Trophoblast cell (in vitro differentiated cells and primary cell): Measurements from ENCODE around the gene AGAP1.
A peak's percentile ranks its signal among the peaks of the same experiment; 100 is the strongest.

Experiments
- DNase-seq, 2 donors: peaks; one replicate each; pipeline ENCODE4 v3.0.0-alpha.2; 2016
- H2AFZ ChIP-seq: 2 replicates; pipeline ENCODE4 v1.6.1; 2013; ENCODE audit warnings: low read length, moderate library complexity, mild to moderate bottlenecking; ENCODE audit not compliant: insufficient read depth, poor library complexity
- H2AK5ac ChIP-seq: 2 replicates; pipeline ENCODE4 v1.6.1; 2013; ENCODE audit warnings: mild to moderate bottlenecking, low read length
- H2BK120ac ChIP-seq: 2 replicates; pipeline ENCODE4 v1.6.1; 2013; ENCODE audit warnings: low read length, mild to moderate bottlenecking, moderate library complexity; ENCODE audit not compliant: insufficient read depth, poor library complexity
- H2BK12ac ChIP-seq: 2 replicates; pipeline ENCODE4 v1.6.1; 2013; ENCODE audit warnings: mild to moderate bottlenecking, low read length, moderate library complexity
- H2BK5ac ChIP-seq: 2 replicates; pipeline ENCODE4 v1.6.1; 2013; ENCODE audit warnings: low read length, low read depth, moderate library complexity, mild to moderate bottlenecking; ENCODE audit not compliant: poor library complexity
- H3K14ac ChIP-seq: 2 replicates; pipeline ENCODE4 v1.6.1; 2013; ENCODE audit warnings: mild to moderate bottlenecking, low read length
- H3K18ac ChIP-seq: 2 replicates; pipeline ENCODE4 v1.6.1; 2013; ENCODE audit warnings: mild to moderate bottlenecking, low read length
- H3K23ac ChIP-seq: 2 replicates; pipeline ENCODE4 v1.6.1; 2013; ENCODE audit warnings: low read length
- H3K27ac ChIP-seq: 2 replicates; pipeline ENCODE4 v1.5.1; 2013; ENCODE audit warnings: low read depth, mild to moderate bottlenecking, inconsistent platforms, low read length, moderate library complexity
- H3K27me3 ChIP-seq: 2 replicates; pipeline ENCODE4 v1.6.1; 2013; ENCODE audit warnings: inconsistent platforms, mild to moderate bottlenecking, low read length, moderate library complexity; ENCODE audit not compliant: insufficient read depth
- H3K36me3 ChIP-seq, 2 experiments: 1 replicate in 1 of 2; 2 replicates in 1 of 2; pipeline ENCODE4 v1.6.1; 2013; ENCODE audit warnings: low read length in 2 of 2, mild to moderate bottlenecking in 2 of 2, moderate library complexity in 1 of 2; ENCODE audit not compliant: insufficient read depth in 2 of 2, control insufficient read depth in 1 of 2
- H3K4ac ChIP-seq: 2 replicates; pipeline ENCODE4 v1.6.1; 2013; ENCODE audit warnings: low read depth, mild to moderate bottlenecking, low read length, moderate library complexity
- H3K4me1 ChIP-seq, 2 experiments: 1 replicate in 1 of 2; 2 replicates in 1 of 2; pipeline ENCODE4 v1.6.1; 2013; ENCODE audit warnings: low read length in 2 of 2, mild to moderate bottlenecking in 2 of 2, moderate library complexity in 1 of 2; ENCODE audit not compliant: insufficient read depth in 2 of 2, control insufficient read depth in 1 of 2
- H3K4me2 ChIP-seq: 2 replicates; pipeline ENCODE4 v1.6.1; 2013; ENCODE audit warnings: inconsistent platforms, mild to moderate bottlenecking, low read length, moderate library complexity
- H3K4me3 ChIP-seq: 2 replicates; pipeline ENCODE4 v1.5.1; 2013; ENCODE audit warnings: mild to moderate bottlenecking, low read depth, low read length, inconsistent platforms
- H3K79me1 ChIP-seq: one replicate; pipeline ENCODE4 v1.6.1; 2013; ENCODE audit warnings: low read length
- H3K79me2 ChIP-seq: 2 replicates; pipeline ENCODE4 v1.6.1; 2013; ENCODE audit warnings: low read length, mild to moderate bottlenecking; ENCODE audit not compliant: control insufficient read depth, insufficient read depth, poor library complexity
- H3K9ac ChIP-seq: 2 replicates; pipeline ENCODE4 v1.6.1; 2013; ENCODE audit warnings: mild to moderate bottlenecking, low read length
- H3K9me3 ChIP-seq: 2 replicates; pipeline ENCODE4 v1.6.1; 2013; ENCODE audit warnings: low read depth, mild to moderate bottlenecking, control low read depth, inconsistent platforms, low read length; ENCODE audit not compliant: insufficient read depth
- H4K12ac ChIP-seq: 2 replicates; pipeline ENCODE4 v1.6.1; 2013; ENCODE audit warnings: low read depth, mild to moderate bottlenecking, low read length, moderate library complexity
- H4K8ac ChIP-seq: 2 replicates; pipeline ENCODE4 v1.6.1; 2013; ENCODE audit warnings: low read depth, mild to moderate bottlenecking, low read length, moderate library complexity
- H4K91ac ChIP-seq: one replicate; pipeline ENCODE4 v1.6.1; 2013; ENCODE audit warnings: low read depth, mild to moderate bottlenecking, low read length, moderate library complexity
- WGBS: extraction: QIAGEN DNeasy Blood & Tissue Kit; methylation state at CpG from one replicate; pipeline ENCODE4 v1.1.7; 2013; ENCODE audit warnings: missing lambda C conversion rate; ENCODE audit not compliant: insufficient read length, insufficient coverage; ENCODE audit errors: extremely low coverage; 5-methylcytosine and 5-hydroxymethylcytosine counted together

Gene AGAP1

DNA sequence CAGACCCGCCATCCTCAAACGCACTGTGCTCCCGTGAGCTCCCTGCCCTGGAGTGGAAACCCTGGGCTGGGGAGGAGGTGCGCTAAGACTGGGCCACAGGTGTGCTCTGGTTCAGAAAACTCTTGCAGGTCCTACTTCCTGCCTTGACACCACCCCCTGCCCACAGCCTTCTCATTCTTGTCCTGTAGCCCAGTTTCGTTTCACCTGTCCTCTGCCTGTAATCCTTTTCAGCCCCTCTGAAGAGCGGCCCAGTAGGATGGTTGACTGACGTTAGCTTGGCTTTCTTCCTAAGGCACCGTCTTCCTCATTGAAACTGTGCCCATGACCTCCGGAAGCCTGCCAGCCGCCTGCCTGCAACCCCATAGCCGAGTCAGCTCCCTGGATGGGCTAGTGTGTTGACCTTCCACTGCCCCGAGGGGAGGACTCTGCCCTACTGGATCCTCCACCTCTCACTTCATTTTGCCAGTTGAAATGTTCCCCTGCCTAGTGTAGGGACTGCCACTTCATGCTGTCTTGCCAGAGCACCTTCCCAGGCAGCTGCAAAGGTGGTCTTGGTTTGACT lies 116.9 kb downstream of the AGAP1 start:
- Histone ChIP-seq H3K36me3 (no peaks in the 10 kb centered on the region), H2BK12ac (no peak overlapping the region), H3K4ac (no peak overlapping the region), H4K12ac (no peak overlapping the region), H3K18ac (no peak overlapping the region), H3K79me2 (no peaks in the 10 kb centered on the region), H4K91ac (no peak overlapping the region), H2AK5ac (no peak overlapping the region), H3K79me1 (no peaks in the 10 kb centered on the region), H3K27me3 (no peaks in the 10 kb centered on the region), H2BK120ac (no peak overlapping the region), H4K8ac (no peak overlapping the region), H3K4me3 (no peak overlapping the region), H3K23ac (no peak overlapping the region), H2AFZ (no peak overlapping the region), H3K4me1 (no peaks in the 10 kb centered on the region), H3K9me3 (no peaks in the 10 kb centered on the region), H3K9ac (no peak overlapping the region), H3K27ac (no peak overlapping the region), H2BK5ac (no peak overlapping the region), H3K14ac (no peak overlapping the region), H3K4me2 (no peak overlapping the region)
- DNase-seq, result no peak
- no CpG with 5 or more reads among the region's 12 CpGs for WGBS

DNA sequence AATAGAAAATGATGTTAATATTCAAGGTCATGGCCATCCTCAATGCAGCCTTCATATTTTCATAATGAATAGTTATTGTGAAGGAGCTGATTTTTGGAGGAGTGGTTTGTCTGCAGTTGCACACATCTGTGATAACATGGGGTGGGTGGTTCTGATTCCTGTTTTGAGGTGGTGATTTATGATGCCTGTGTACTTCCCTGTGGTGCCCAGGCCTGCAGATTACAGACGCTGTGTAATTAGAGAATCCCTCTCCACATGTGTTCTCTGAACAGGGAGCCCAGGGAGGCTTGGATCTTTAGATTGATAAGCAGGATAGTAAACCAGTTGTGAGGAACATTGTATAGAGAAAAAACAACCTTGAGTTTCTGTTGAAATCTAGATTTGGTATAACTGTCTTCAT lies 117.5 kb downstream of the AGAP1 start:
- no peak overlapping the region for H4K8ac ChIP-seq
- H3K27me3 ChIP-seq, result no peaks in the 10 kb centered on the region
- H3K4ac ChIP-seq, result no peak overlapping the region
- no peak overlapping the region for H2AFZ ChIP-seq
- no peak overlapping the region for H3K9ac ChIP-seq
- no peak overlapping the region for H3K23ac ChIP-seq
- H4K12ac ChIP-seq, result no peak overlapping the region
- no peak overlapping the region for H2BK12ac ChIP-seq
- H3K9me3 ChIP-seq, result no peaks in the 10 kb centered on the region
- no peak overlapping the region for H3K14ac ChIP-seq
- no peak overlapping the region for H3K27ac ChIP-seq
- H3K4me3 ChIP-seq, result no peak overlapping the region
- no peak overlapping the region for H3K18ac ChIP-seq
- H2BK5ac ChIP-seq, result no peak overlapping the region
- H2AK5ac ChIP-seq, result no peak overlapping the region
- WGBS, result no CpG with 5 or more reads among the region's 1 CpG
- no peaks in the 10 kb centered on the region for H3K79me2 ChIP-seq
- no peak overlapping the region for H2BK120ac ChIP-seq
- H3K36me3 ChIP-seq, result no peaks in the 10 kb centered on the region
- H3K79me1 ChIP-seq, result no peaks in the 10 kb centered on the region
- H3K4me2 ChIP-seq, result no peak overlapping the region
- no peaks in the 10 kb centered on the region for H3K4me1 ChIP-seq
- H4K91ac ChIP-seq, result no peak overlapping the region
- no peak for DNase-seq

DNA sequence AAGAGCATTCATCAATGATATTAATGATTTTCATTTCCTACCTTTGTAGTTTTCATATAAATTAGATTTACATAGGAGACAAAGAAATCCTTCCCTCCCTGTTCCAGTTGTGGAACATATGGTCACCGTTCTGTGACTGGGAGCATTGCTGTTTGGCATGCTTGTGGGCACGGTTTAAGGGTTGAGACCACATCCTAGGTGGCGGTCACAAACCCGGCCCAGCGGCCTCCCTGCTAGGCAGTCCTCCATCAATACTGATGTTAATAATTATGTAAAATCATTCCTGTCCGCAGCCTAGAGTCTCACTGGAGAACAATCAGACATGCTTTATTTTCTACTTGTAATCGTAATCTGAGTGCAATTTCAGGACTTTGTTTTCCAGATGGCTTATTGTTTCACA lies 117.9 kb downstream of the AGAP1 start:
- Histone ChIP-seq H3K23ac (no peak overlapping the region), H3K9ac (no peak overlapping the region)
- WGBS, result no CpG with 5 or more reads among the region's 7 CpGs

DNA sequence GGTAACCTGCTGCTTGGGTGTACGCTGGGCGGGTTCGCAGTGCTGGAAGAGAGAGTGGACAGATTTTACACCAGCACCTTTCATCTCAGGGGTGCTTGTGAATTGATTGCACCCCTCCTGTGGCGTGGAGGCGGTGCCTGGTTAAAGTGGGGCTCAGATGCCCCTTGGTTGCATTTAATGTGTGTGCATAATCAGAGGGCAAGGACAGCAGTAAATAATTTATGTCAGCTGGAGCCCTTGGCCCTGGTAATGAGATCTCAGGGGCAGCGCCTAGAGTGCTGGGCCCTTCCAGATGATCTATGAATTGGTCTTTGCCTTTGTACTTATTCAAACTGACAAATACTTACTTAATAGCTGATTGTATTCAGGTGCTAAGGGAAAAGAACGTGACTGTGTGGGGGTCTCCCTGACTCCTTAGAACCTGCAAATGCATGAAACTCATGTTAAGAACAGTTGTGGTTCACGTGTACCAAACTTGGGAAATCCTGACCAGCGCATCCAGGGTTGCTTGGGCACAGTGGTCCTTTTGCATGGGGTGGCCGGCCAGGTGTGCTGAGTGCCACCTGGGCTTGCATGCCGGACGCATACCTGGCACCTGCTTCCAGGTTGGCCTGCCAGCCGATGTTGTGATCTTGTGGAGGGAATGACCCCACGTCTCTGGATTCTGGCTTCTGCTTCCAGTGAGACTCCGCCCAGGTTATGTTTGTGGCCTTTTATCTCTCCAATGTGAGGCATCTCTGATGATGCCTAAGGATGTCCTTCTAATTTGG lies 118.5 kb downstream of the AGAP1 start:
- no peak overlapping the region for H2BK120ac ChIP-seq
- no peaks in the 10 kb centered on the region for H3K4me1 ChIP-seq
- no peak overlapping the region for H3K23ac ChIP-seq
- peak overlapping the region; percentile 33 for H3K4ac ChIP-seq
- no peak overlapping the region for H4K12ac ChIP-seq
- H3K79me1 ChIP-seq, result no peaks in the 10 kb centered on the region
- no peak overlapping the region for H4K8ac ChIP-seq
- H3K9ac ChIP-seq, result no peak overlapping the region
- no peak overlapping the region for H3K14ac ChIP-seq
- H3K4me2 ChIP-seq, result no peak overlapping the region
- no peak overlapping the region for H4K91ac ChIP-seq
- H3K27ac ChIP-seq, result no peak overlapping the region
- WGBS, result no CpG with 5 or more reads among the region's 15 CpGs
- H3K36me3 ChIP-seq, result no peaks in the 10 kb centered on the region
- no peak overlapping the region for H3K4me3 ChIP-seq
- no peak overlapping the region for H3K18ac ChIP-seq
- no peak overlapping the region for H2AFZ ChIP-seq
- no peaks in the 10 kb centered on the region for H3K79me2 ChIP-seq
- H2AK5ac ChIP-seq, result no peak overlapping the region
- H2BK5ac ChIP-seq, result no peak overlapping the region
- H3K27me3 ChIP-seq, result no peaks in the 10 kb centered on the region
- no peak overlapping the region for H2BK12ac ChIP-seq
- DNase-seq, result no peak
- no peaks in the 10 kb centered on the region for H3K9me3 ChIP-seq

More for the DNA sequence above, 117.9 kb downstream of the AGAP1 start:
- H3K4me2 ChIP-seq, result no peak overlapping the region
- no peaks in the 10 kb centered on the region for H3K79me1 ChIP-seq
- no peaks in the 10 kb centered on the region for H3K79me2 ChIP-seq
- H3K9me3 ChIP-seq, result no peaks in the 10 kb centered on the region
- no peak overlapping the region for H4K91ac ChIP-seq
- no peak overlapping the region for H3K18ac ChIP-seq
- no peaks in the 10 kb centered on the region for H3K4me1 ChIP-seq
- no peak overlapping the region for H2AFZ ChIP-seq
- no peak overlapping the region for H2BK5ac ChIP-seq
- H3K27me3 ChIP-seq, result no peaks in the 10 kb centered on the region
- no peak overlapping the region for H2AK5ac ChIP-seq
- H3K4ac ChIP-seq, result no peak overlapping the region
- no peak overlapping the region for H3K27ac ChIP-seq
- H2BK120ac ChIP-seq, result no peak overlapping the region
- no peak overlapping the region for H4K8ac ChIP-seq
- H3K36me3 ChIP-seq, result no peaks in the 10 kb centered on the region
- DNase-seq, result no peak
- no peak overlapping the region for H4K12ac ChIP-seq
- no peak overlapping the region for H2BK12ac ChIP-seq
- no peak overlapping the region for H3K4me3 ChIP-seq
- H3K14ac ChIP-seq, result no peak overlapping the region
